ENCODE measurements around the gene PDE6D. TPM values are rescaled to one million over a fixed set of nuclear protein-coding genes. Genes with fewer than 3 reads are reported as not detected.

The PDE6D gene
- total and polyA plus RNA-seq, 2 experiments from 2014 or later, result 35.2 to 55.6 TPM

GRCh38 chr2:231701456-231702373, 79.4 kb downstream of the PDE6D start:
- TF ChIP-seq ETS1 (IDR thresholded peaks at IDR 0.05), result no peak
- no peak for TF ChIP-seq ZNF114 (CRISPR knock-in tag; IDR thresholded peaks at IDR 0.05)
- TF ChIP-seq EZH2 (IDR thresholded peaks at IDR 0.05; ENCODE audit: low read depth, unreplicated experiment), result no peak
- no peak for TF ChIP-seq STAT1 (IDR thresholded peaks at IDR 0.05; ENCODE audit: unreplicated experiment)
- no peak for TF ChIP-seq JUNB (IDR thresholded peaks at IDR 0.05; ENCODE audit: unreplicated experiment)
- no peak for TF ChIP-seq POLR2AphosphoS5 (IDR thresholded peaks at IDR 0.05; ENCODE audit: low read depth)
- no peak for TF ChIP-seq NANOG (IDR thresholded peaks at IDR 0.05; ENCODE audit: borderline replicate concordance)
- TF ChIP-seq ZNF462 (CRISPR knock-in tag; IDR thresholded peaks at IDR 0.05), result no peak
- TF ChIP-seq ZNF331 (CRISPR knock-in tag; IDR thresholded peaks at IDR 0.05; ENCODE audit: low read depth), result no peak
- TF ChIP-seq CTCF (conservative IDR thresholded peaks at IDR 0.05; ENCODE audit: low read depth in 2 of 2), result no peak
- no peak for TF ChIP-seq EZH2phosphoT487 (IDR thresholded peaks at IDR 0.05; ENCODE audit: unreplicated experiment)
- TF ChIP-seq REST (IDR thresholded peaks at IDR 0.05; ENCODE audit: unreplicated experiment), result no peak
- TF ChIP-seq CREB1 (CRISPR knock-in tag; IDR thresholded peaks at IDR 0.05; ENCODE audit: low read depth), result no peak
- H2AFZ ChIP-seq, result no peak overlapping the region
- ATAC-seq, result no peak

More at GRCh38 chr2:231701456-231702373, 79.4 kb downstream of the PDE6D start:
- peaks cover 13% of the 10 kb centered on the region for H3K27me3 Mint-ChIP-seq (ENCODE audit: insufficient read depth, low read depth, poor library complexity)
- no peaks in the 10 kb centered on the region for H3K36me3 Mint-ChIP-seq (ENCODE audit: low read depth)
- no peak overlapping the region for H3K4me3 Mint-ChIP-seq
- Histone ChIP-seq H3K4me2 (no peak overlapping the region), H3K4me3 (no peak overlapping the region), H3K36me3 (ENCODE audit: insufficient read depth) (no peaks in the 10 kb centered on the region), H3K4me1 (ENCODE audit: insufficient read depth) (peaks cover 8% of the 10 kb centered on the region), H3K9me2 (ENCODE audit: insufficient read depth) (no peaks in the 10 kb centered on the region), H3F3A (replicated peaks; ENCODE audit: low read depth) (peaks cover 5% of the 10 kb centered on the region; the same call in 1 of the 2 replicates), H3K27ac (ENCODE audit: low read depth) (no peak overlapping the region), H3K27me3 (ENCODE audit: insufficient read depth) (no peaks in the 10 kb centered on the region), H3K79me2 (replicated peaks; ENCODE audit: insufficient read depth) (peaks cover 15% of the 10 kb centered on the region), H4K20me1 (replicated peaks; ENCODE audit: insufficient read depth) (no peaks in the 10 kb centered on the region; the same call in 1 of the 2 replicates)
- no peak for DNase-seq (ENCODE audit: low spot score)
- no peaks in the 10 kb centered on the region for H3K9me3 Mint-ChIP-seq
- H3K4me1 Mint-ChIP-seq, result peaks cover 2% of the 10 kb centered on the region; the same call in 2 of the 3 replicates
- no peak overlapping the region for H3K27ac Mint-ChIP-seq

Measured in GM23338 (cell line).